Right cardiac atrium (tissue), 5 donors: ENCODE measurements around the gene ASB5. TPM values are rescaled to one million over a fixed set of nuclear protein-coding genes. Genes with fewer than 3 reads are reported as not detected.

Experiments
- ATAC-seq, 2 donors: fragments of 200-7000 bp; cut with Tn5 transposase; one replicate each; pipeline versions ENCODE4 v1.8.0 to v1.9.1; 2020; ENCODE audit warnings: moderate library complexity in 2 of 2, mild to moderate bottlenecking in 1 of 2
- DNase-seq, 3 donors: peaks; one replicate each; pipeline ENCODE4 v3.0.0-alpha.2; 2020
- H3K27ac ChIP-seq: one replicate; pipeline ENCODE4 v1.5.1; 2013; ENCODE audit warnings: mild to moderate bottlenecking, low read length, control low read depth, moderate library complexity
- H3K27me3 ChIP-seq: one replicate; pipeline ENCODE4 v1.6.1; 2013; ENCODE audit not compliant: control insufficient read depth, insufficient read depth
- H3K4me1 ChIP-seq: one replicate; pipeline ENCODE4 v1.6.1; 2013; ENCODE audit warnings: low read length; ENCODE audit not compliant: control insufficient read depth, insufficient read depth
- H3K4me3 ChIP-seq: one replicate; pipeline ENCODE4 v1.5.1; 2013; ENCODE audit warnings: low read length, control low read depth
- H3K9me3 ChIP-seq: one replicate; pipeline ENCODE4 v1.6.1; 2013; ENCODE audit warnings: low read length; ENCODE audit not compliant: control insufficient read depth
- WGBS: extraction: QIAGEN DNeasy Blood & Tissue Kit; methylation state at CpG from one replicate; pipeline ENCODE4 v1.1.7; 2013; 5-methylcytosine and 5-hydroxymethylcytosine counted together
- intact Hi-C, 4 donors: fragments of 100-400 bp; cut with DNase I; formaldehyde crosslinking; loops; one replicate each; pipeline versions ENCODE4 v1.11.0 to v1.14.0; 2022 to 2023
- polyA plus RNA-seq: library from polyadenylated mRNA; stranded (reverse); fragments of 200-250 nt; gene quantifications from one replicate; pipeline ENCODE4 v1.2.3, GENCODE V29; 2013
- total RNA-seq, 4 donors: library from RNA; stranded (reverse); fragmentation: NEBNext Ultra II Directional; extraction: Animal tissue kit (Norgen Biotek cat#: 25700); gene quantifications; one replicate each; pipeline ENCODE4 v1.2.1, GENCODE V29; 2021
- donor health status: healthy with polysubstance abuse.
- donor health status: DM: no; HTN: yes; CAD: no.
- donor health status: DM: no; HTN: no; CAD: no.
- donor health status: DM: no; HTN: yes; CAD: no; lungs with severe emphysema.
- donor health status: DM: yes; HTN: yes; CAD: no.

Gene ASB5
- total and polyA plus RNA-seq, 5 donors, result 1.4 to 5.1 (median 3.6) TPM

DNA sequence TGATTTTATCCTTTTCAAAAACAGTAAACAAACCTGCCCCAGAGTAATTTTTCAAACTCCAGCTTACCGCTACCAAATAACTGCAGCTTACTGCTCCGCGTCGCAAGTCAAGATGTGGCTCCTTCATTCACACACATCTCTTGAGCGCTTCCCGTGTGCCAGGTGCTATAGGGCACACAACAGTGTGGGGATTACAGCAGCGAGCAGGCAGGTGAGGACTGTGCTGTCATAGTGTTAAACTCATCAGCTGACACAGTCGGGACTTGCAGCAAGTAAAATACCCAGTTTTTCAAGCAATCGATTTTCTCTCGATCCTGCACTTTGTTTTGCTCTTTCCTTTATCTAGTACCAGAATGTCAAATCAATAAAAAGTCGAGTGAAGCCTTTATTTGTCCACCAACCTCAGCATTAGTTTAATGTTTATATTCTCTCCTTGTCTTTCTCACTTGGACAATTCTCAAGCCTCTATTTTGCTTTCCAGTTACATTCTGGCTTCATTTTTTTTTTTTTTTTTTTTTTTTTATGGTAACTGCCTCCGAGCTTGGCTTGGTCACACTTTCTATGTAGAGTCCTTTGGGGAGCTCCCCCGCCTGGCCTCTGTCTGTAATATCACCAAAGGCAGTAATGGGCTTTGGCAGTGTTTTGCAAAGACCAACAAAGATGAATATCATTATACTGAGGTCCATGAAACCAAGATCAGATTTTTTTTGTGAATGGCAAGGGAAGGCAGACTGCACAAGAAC, 8.3 kb upstream of the ASB5 start:
- Histone ChIP-seq H3K27me3 (no peaks in the 10 kb centered on the region), H3K27ac (no peak overlapping the region), H3K4me3 (no peak overlapping the region), H3K9me3 (no peaks in the 10 kb centered on the region), H3K4me1 (no peaks in the 10 kb centered on the region)
- DNase-seq (peak; percentile 37 to 75 (median 66)), ATAC-seq (peak; percentile 76 to 79)
- intact Hi-C loops, result loop anchor here in 1 of 4 donors (10.0 kb wide), 1 partner anchor 123 kb away; no protein-coding TSS in a partner anchor
- 63% methylated on average over 13 of the region's 13 CpGs for WGBS

DNA sequence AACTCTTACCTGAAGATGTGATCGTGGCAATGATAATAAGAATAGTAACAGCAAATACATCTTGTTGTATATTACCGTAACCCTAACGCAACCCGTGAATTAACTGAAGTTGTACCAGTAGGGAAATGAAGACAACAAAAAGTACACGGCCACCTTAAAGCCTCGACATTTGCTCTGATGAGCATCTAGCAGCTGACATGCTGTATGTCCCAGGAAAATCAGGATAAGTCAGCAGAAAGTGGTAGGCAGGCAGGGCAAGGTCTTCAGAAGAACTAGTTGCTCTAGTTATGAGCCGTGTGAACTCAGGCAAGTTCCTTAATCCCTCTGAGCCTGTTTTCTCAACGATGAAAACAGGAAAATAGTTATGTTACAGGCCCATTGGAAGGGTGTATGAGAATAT, 7.7 kb upstream of the ASB5 start:
- H3K27me3 ChIP-seq, result no peaks in the 10 kb centered on the region
- no peaks in the 10 kb centered on the region for H3K9me3 ChIP-seq
- intact Hi-C loops, result loop anchor here in 1 of 4 donors (10.0 kb wide), 1 partner anchor 122 kb away; no protein-coding TSS in a partner anchor
- H3K4me1 ChIP-seq, result no peaks in the 10 kb centered on the region
- ATAC-seq (no peak), DNase-seq (no peak)
- H3K27ac ChIP-seq, result no peak overlapping the region
- 82% methylated on average over 8 of the region's 8 CpGs for WGBS
- H3K4me3 ChIP-seq, result no peak overlapping the region

DNA sequence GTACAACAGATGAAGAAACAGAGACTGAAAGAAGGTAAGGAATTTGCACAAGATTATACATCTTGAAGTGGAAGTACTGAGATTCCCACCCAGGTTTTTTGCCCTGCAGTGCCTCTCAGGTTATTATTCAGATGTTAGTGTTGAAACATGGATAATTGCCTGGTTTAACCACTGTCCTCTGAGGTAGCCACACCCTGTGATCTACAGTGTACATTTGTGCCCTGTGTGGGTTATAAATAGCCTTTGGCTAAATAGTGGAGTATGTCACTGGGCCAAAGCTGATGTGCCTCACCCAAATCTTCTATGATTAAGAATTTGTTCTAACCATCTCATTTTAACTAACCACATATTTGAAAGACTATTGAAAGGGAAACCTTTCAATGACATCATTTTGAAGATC, 5.4 kb upstream of the ASB5 start:
- peak in 1 of 2 donors; percentile 46 for ATAC-seq
- intact Hi-C loops, result loop anchor here in 1 of 4 donors (10.0 kb wide), 1 partner anchor 120 kb away; no protein-coding TSS in a partner anchor
- no peak for DNase-seq
- Histone ChIP-seq H3K4me3 (no peak overlapping the region), H3K9me3 (no peaks in the 10 kb centered on the region), H3K4me1 (no peaks in the 10 kb centered on the region), H3K27ac (no peak overlapping the region), H3K27me3 (no peaks in the 10 kb centered on the region)

DNA sequence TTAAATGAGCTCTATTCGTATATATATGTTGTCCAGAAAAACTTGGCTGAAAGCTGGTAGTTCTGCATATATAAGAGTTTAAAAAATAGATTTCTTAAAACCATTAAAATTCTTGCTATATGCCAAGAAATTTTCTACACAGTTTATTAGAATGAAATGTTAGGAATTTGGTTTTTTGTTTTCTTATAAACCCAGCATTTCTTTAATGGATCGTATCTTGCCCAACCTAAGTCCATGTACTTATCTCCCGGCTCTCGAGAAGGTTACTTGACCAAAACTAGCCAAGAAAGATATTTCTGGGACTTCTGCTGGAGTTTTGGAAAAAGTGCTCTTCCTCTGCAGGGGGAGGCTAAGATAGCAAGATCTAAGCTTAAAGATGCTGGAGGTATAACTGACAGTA, 4.7 kb upstream of the ASB5 start:
- no peak for DNase-seq
- no peak for ATAC-seq
- H3K4me1 ChIP-seq, result no peaks in the 10 kb centered on the region
- intact Hi-C loops, result loop anchor here in 1 of 4 donors (10.0 kb wide), 1 partner anchor 119 kb away; no protein-coding TSS in a partner anchor
- no peak overlapping the region for H3K27ac ChIP-seq
- H3K9me3 ChIP-seq, result no peaks in the 10 kb centered on the region
- no peaks in the 10 kb centered on the region for H3K27me3 ChIP-seq
- 75% methylated on average over 4 of the region's 4 CpGs for WGBS
- H3K4me3 ChIP-seq, result no peak overlapping the region

DNA sequence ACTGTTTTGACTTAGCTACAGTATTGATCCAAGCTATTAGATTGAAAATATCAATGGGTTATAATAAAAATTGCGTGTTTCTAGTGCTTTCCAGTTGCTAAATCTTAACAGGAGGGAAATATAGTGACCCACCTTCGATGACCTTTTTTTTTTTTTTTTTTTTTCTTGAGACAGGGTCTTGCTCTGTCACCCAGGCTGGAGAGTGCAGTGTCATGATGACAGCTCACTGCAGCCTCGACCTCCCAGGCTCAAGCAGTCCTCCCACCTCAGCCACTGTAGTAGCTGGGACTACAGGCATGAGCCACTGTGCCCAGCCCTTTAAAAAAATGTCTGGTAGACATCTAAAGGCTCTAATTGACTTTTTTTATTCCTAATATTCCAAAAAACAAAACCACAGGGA, 3.8 kb upstream of the ASB5 start:
- Histone ChIP-seq H3K4me1 (no peaks in the 10 kb centered on the region), H3K4me3 (no peak overlapping the region), H3K27ac (no peak overlapping the region), H3K27me3 (no peaks in the 10 kb centered on the region), H3K9me3 (no peaks in the 10 kb centered on the region)
- ATAC-seq (no peak), DNase-seq (no peak)
- intact Hi-C loops, result loop anchor here in 1 of 4 donors (10.0 kb wide), 1 partner anchor 118 kb away; no protein-coding TSS in a partner anchor
- WGBS, result 68% methylated on average over 3 of the region's 3 CpGs

DNA sequence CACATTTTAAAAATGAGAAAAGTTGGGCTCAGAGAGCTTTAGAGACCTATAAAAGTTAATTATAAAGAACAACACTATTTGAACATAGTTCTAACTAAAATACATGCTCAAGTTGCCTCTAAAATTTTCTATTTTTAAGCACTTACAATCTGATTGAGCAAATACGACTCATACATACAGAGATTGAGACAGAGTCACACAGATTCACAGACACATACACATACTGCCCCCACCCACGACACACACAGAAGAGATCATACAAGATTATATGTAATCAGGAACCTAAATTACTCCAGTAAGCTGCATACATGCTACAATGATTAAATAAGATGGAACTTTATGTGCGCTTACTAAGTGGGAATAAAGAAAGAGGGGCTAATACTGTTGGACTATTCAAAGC, 2.7 kb upstream of the ASB5 start:
- Histone ChIP-seq H3K27me3 (no peaks in the 10 kb centered on the region), H3K4me3 (no peak overlapping the region), H3K4me1 (no peaks in the 10 kb centered on the region), H3K27ac (no peak overlapping the region), H3K9me3 (no peaks in the 10 kb centered on the region)
- ATAC-seq (no peak), DNase-seq (no peak)
- WGBS, result 75% methylated on average over 3 of the region's 3 CpGs
- intact Hi-C loops, result loop anchor here in 1 of 4 donors (10.0 kb wide), 1 partner anchor 117 kb away; no protein-coding TSS in a partner anchor

DNA sequence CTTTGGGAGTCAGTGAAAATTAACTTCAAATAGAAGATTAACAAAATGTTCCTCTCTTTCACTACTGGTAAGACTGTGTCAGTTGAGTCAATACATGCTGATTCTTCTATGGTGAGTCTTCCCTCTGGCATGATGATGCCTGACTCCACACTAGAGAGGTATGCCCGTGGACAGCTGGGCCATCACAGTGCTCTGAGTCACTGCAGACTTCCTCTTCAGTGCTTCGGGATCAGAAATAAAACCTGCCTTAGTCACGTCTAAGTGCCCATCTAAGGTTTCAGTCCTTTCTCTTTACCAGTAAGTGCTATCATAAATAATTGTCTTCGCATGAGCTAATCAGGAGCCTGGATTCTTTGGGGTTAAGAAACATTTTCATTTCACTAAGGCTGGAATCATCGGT, 1.6 kb upstream of the ASB5 start:
- ATAC-seq, result no peak
- 66% methylated on average over 5 of the region's 5 CpGs for WGBS
- no peak overlapping the region for H3K4me3 ChIP-seq

DNA sequence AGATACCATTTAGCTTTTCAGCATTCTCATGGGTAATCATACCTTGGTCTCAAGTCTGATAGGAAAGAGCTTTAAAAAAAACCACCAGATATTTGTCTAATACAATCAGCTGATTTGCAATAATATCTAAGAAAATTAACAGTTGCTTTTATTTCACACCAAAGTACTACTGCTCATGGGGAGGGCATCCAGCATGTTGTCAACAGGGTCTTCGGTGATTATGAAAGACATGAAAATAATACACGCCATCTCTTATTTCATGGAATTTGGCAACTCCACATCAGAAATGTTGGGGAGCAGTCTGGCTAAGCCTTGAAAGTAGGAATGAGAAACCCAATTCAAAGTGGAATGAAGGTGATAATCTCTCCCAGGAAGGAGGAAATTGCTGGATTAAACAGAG, 3.0 kb downstream of the ASB5 start:
- intact Hi-C loops, result no loop called here
- 88% methylated on average over 2 of the region's 2 CpGs for WGBS
- H3K9me3 ChIP-seq, result no peaks in the 10 kb centered on the region
- H3K27ac ChIP-seq, result no peak overlapping the region
- no peak overlapping the region for H3K4me3 ChIP-seq
- H3K27me3 ChIP-seq, result no peaks in the 10 kb centered on the region
- ATAC-seq, result no peak
- DNase-seq, result no peak
- no peaks in the 10 kb centered on the region for H3K4me1 ChIP-seq

More for the DNA sequence above, 1.6 kb upstream of the ASB5 start:
- no peaks in the 10 kb centered on the region for H3K9me3 ChIP-seq
- intact Hi-C loops, result loop anchor here in 1 of 4 donors (10.0 kb wide), 1 partner anchor 116 kb away; no protein-coding TSS in a partner anchor
- no peaks in the 10 kb centered on the region for H3K4me1 ChIP-seq
- H3K27me3 ChIP-seq, result no peaks in the 10 kb centered on the region
- DNase-seq, result no peak
- H3K27ac ChIP-seq, result no peak overlapping the region

DNA sequence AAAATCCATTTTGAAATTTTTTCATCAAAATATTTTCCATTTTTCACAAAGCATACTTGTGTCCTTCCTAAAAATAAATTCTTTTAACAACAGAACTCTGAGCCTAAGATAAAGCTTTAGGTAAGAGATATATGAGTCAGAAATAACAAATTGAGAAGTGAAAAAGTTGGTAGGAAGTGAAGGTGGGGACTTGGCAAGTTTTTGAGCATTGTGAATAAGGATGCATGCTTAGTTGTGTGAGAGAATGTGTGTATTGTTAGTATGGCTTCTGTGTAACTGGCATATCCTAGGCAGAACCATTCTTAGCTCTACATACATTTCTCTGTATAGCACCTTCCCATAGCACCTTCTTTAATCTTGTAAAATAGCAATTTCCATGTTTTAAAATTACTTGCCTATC, 6.8 kb downstream of the ASB5 start:
- H3K27me3 ChIP-seq, result no peaks in the 10 kb centered on the region
- no peak for ATAC-seq
- intact Hi-C loops, result no loop called here
- no peak overlapping the region for H3K27ac ChIP-seq
- no peak for DNase-seq
- H3K4me1 ChIP-seq, result no peaks in the 10 kb centered on the region
- H3K4me3 ChIP-seq, result no peak overlapping the region
- H3K9me3 ChIP-seq, result no peaks in the 10 kb centered on the region

DNA sequence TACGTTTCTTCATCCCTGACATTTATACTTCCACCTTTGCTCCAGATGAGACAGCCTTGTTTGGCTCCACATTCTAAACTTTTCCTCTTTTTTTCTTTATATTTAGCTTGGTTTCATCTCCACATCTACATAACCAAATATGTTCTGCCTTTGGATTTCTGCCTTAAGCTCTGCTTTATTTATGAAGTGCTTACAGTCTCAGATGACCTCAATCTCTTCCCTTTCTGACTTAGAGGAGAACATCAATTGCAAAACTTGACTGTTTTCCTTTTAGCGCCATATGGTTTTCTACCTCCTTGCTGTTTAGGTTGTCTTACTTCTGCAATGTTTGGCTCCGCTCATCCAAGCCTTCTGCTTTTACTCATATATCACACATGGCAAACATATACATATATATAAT, 7.5 kb downstream of the ASB5 start:
- H3K4me1 ChIP-seq, result no peaks in the 10 kb centered on the region

DNA sequence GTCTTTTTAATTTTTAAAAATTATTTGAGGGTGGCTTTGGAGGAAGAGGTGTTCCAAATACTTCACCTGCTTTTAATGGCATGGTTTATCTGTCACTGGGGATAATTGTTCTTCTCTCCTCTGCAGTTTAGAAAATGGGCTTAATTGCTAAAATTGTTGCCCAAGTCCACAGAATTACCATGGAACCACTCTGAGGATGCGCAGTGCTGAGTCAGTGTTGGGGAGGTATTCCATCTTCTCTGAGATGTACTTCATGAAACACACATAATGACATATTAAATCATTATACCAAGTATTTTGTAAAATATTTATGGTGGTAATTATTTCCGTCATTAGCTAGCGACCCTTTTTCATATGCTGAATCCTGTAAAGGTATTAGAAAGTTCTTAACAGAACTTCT, 8.0 kb downstream of the ASB5 start:
- Histone ChIP-seq H3K4me3 (no peak overlapping the region), H3K27ac (no peak overlapping the region), H3K4me1 (no peaks in the 10 kb centered on the region), H3K9me3 (no peaks in the 10 kb centered on the region), H3K27me3 (no peaks in the 10 kb centered on the region)
- 96% methylated on average over 3 of the region's 3 CpGs for WGBS
- intact Hi-C loops, result no loop called here
- DNase-seq (no peak), ATAC-seq (no peak)

More for the DNA sequence above, 7.5 kb downstream of the ASB5 start:
- 87% methylated on average over 3 of the region's 3 CpGs for WGBS
- H3K9me3 ChIP-seq, result no peaks in the 10 kb centered on the region
- no peak for DNase-seq
- H3K4me3 ChIP-seq, result no peak overlapping the region
- no peak for ATAC-seq
- no peaks in the 10 kb centered on the region for H3K27me3 ChIP-seq
- no peak overlapping the region for H3K27ac ChIP-seq
- intact Hi-C loops, result no loop called here
